GM18520 (cell line): ENCODE data around the gene AFF2.
A peak's percentile ranks its signal among the peaks of the same experiment; 100 is the strongest.

ENCODE experiments used
- ATAC-seq: cut with Tn5 transposase; IDR thresholded peaks from one replicate; pipeline ENCODE4 v1.9.1; 2021; ENCODE audit not compliant: unreplicated experiment

Gene AFF2

GRCh38 chrX:148984238-148984637, 483.8 kb downstream of the AFF2 start:
- ATAC-seq: no peak

GRCh38 chrX:148991502-148991901, 491.1 kb downstream of the AFF2 start:
- ATAC-seq: no peak

- no peak for ATAC-seq
Measured at GRCh38 chrX:148995661-148996060, 495.2 kb downstream of the AFF2 start.

- ATAC-seq: no peak
Measured at GRCh38 chrX:149002320-149002719, 501.9 kb downstream of the AFF2 start.

- peak; percentile 37 for ATAC-seq
Measured at GRCh38 chrX:149003863-149004660, 503.6 kb downstream of the AFF2 start.

GRCh38 chrX:149004936-149005335, 504.5 kb downstream of the AFF2 start:
- ATAC-seq: no peak

- no peak for ATAC-seq
Measured at GRCh38 chrX:149006235-149006634, 505.8 kb downstream of the AFF2 start.

GRCh38 chrX:149007423-149007822, 507.0 kb downstream of the AFF2 start:
- ATAC-seq: no peak

GRCh38 chrX:149010013-149010852, 509.8 kb downstream of the AFF2 start:
- no peak for ATAC-seq

GRCh38 chrX:149010853-149011224, 510.4 kb downstream of the AFF2 start:
- ATAC-seq: no peak

- ATAC-seq: no peak
Measured at GRCh38 chrX:149013081-149013480, 512.7 kb downstream of the AFF2 start.

- ATAC-seq: no peak
Measured at GRCh38 chrX:149021159-149021558, 520.7 kb downstream of the AFF2 start.

GRCh38 chrX:149022485-149022884, 522.1 kb downstream of the AFF2 start:
- no peak for ATAC-seq

- ATAC-seq: no peak
Measured at GRCh38 chrX:149032449-149032848, 532.0 kb downstream of the AFF2 start.

GRCh38 chrX:149036086-149036485, 535.7 kb downstream of the AFF2 start:
- no peak for ATAC-seq

GRCh38 chrX:149037281-149037870, 537.0 kb downstream of the AFF2 start:
- no peak for ATAC-seq

GRCh38 chrX:149039057-149039456, 538.6 kb downstream of the AFF2 start:
- ATAC-seq: no peak

GRCh38 chrX:149040873-149041535, 540.6 kb downstream of the AFF2 start:
- ATAC-seq: no peak

GRCh38 chrX:149043401-149043800, 543.0 kb downstream of the AFF2 start:
- no peak for ATAC-seq

- no peak for ATAC-seq
Measured at GRCh38 chrX:149044471-149044870, 544.1 kb downstream of the AFF2 start.

GRCh38 chrX:149045645-149046210, 545.3 kb downstream of the AFF2 start:
- ATAC-seq: no peak
